Measurements from ENCODE around the gene ANAPC2. TPM values are rescaled to one million over a fixed set of nuclear protein-coding genes. Genes with fewer than 3 reads are reported as not detected.

The ANAPC2 gene
- polyA plus RNA-seq, 2 of the 4 experiments (the other 2 are of a cell fraction), result 17.5 to 40.7 TPM

- Histone ChIP-seq H3K27ac (no peak overlapping the region), H3K9me3 (no peaks in the 10 kb centered on the region), H3K4me1 (peaks cover 26% of the 10 kb centered on the region), H3K4me3 (no peak overlapping the region), H3K4me2 (no peak overlapping the region)
- WGBS (ENCODE audit: missing lambda C conversion rate), result 90% methylated on average over 19 of the region's 19 CpGs
- ATAC-seq (no peak), FAIRE-seq (no peak), DNase-seq (ENCODE audit: low read depth in 1 of 2, low spot score in 1 of 2) (no peak)
- no peak for TF ChIP-seq KDM1A (IDR thresholded peaks at IDR 0.05; ENCODE audit: low read depth)
- TF ChIP-seq EHMT2 (IDR thresholded peaks at IDR 0.05; ENCODE audit: low read depth), result no peak
- TF ChIP-seq KDM5A (IDR thresholded peaks at IDR 0.05), result no peak
- no peak for TF ChIP-seq ZC3H11A (IDR thresholded peaks at IDR 0.05)
- no peak for TF ChIP-seq POLR2AphosphoS2 (conservative IDR thresholded peaks at IDR 0.05; ENCODE audit: low read length)
- no peak for TF ChIP-seq EHF (CRISPR knock-in tag; IDR thresholded peaks at IDR 0.05)
- TF ChIP-seq HMGXB4 (CRISPR knock-in tag; IDR thresholded peaks at IDR 0.05; ENCODE audit: borderline replicate concordance), result no peak
- ChIA-PET POLR2A (interaction anchor here (1.4 kb wide), 1 partner anchor 26 kb away, joined by 6 read pairs; the partner anchor contains the start of gene TUBB4B), CTCF (interaction anchor here (1.2 to 9.9 kb wide), 7 partner anchors 10 to 28 kb away, joined by 3 to 71 read pairs (median 6); partner anchors contain the start of genes CYSRT1, RNF224, SSNA1 and TPRN)
These were observed 26.3 kb upstream of the ANAPC2 start for GRCh38 chr9:137214620-137215019.

- ChIA-PET CTCF (interaction anchor here (1.0 to 9.9 kb wide), 10 partner anchors 11 to 95 kb away, joined by 3 to 71 read pairs (median 4); partner anchors contain the start of genes CYSRT1, RNF224, SSNA1 and TUBB4B), POLR2A (interaction anchor here (1.1 to 1.4 kb wide), 2 partner anchors 13 to 27 kb away, joined by 4 to 6 read pairs; partner anchors contain the start of genes TPRN and TUBB4B)
- FAIRE-seq (no peak), ATAC-seq (peak in 1 of 2 experiments; percentile 35; a peak in 3 of 6 replicates), DNase-seq (ENCODE audit: low read depth in 1 of 2, low spot score in 1 of 2) (no peak)
- no peak for TF ChIP-seq ZFP36 (IDR thresholded peaks at IDR 0.05; ENCODE audit: borderline replicate concordance, partially characterized antibody)
- peak; percentile 11; the same call in 1 of the 3 replicates for TF ChIP-seq CTCF (IDR thresholded peaks at IDR 0.05)
- peak in 1 of 2 experiments; percentile 31; a peak in 1 of 5 replicates for TF ChIP-seq RAD21 (conservative IDR thresholded peaks at IDR 0.05 in 1 of 2, IDR thresholded peaks at IDR 0.05 in 1 of 2)
- Histone ChIP-seq H3K27ac (no peak overlapping the region), H3K9me3 (no peaks in the 10 kb centered on the region), H3K4me3 (no peak overlapping the region), H3K4me1 (peaks cover 16% of the 10 kb centered on the region), H3K4me2 (no peak overlapping the region)
- WGBS (ENCODE audit: missing lambda C conversion rate), result 91% methylated on average over 39 of the region's 49 CpGs
These were observed 25.1 kb upstream of the ANAPC2 start for GRCh38 chr9:137213160-137214060.

GRCh38 chr9:137212520-137212919, 24.2 kb upstream of the ANAPC2 start:
- ATAC-seq (peak in 1 of 2 experiments; percentile 36; a peak in 3 of 6 replicates), DNase-seq (ENCODE audit: low read depth in 1 of 2, low spot score in 1 of 2) (no peak), FAIRE-seq (no peak)
- TF ChIP-seq ZC3H11A (IDR thresholded peaks at IDR 0.05) (no peak), ZNF302 (CRISPR knock-in tag; IDR thresholded peaks at IDR 0.05) (no peak), KDM5A (IDR thresholded peaks at IDR 0.05) (no peak), HMGXB4 (CRISPR knock-in tag; IDR thresholded peaks at IDR 0.05; ENCODE audit: borderline replicate concordance) (no peak), CHD2 (IDR thresholded peaks at IDR 0.05; ENCODE audit: low read length, partially characterized antibody) (no peak), EHMT2 (IDR thresholded peaks at IDR 0.05; ENCODE audit: low read depth) (no peak), REST (IDR thresholded peaks at IDR 0.05) (no peak), ESRRA (IDR thresholded peaks at IDR 0.05; ENCODE audit: borderline replicate concordance, low read length) (no peak), BHLHE40 (IDR thresholded peaks at IDR 0.05; ENCODE audit: low read depth, low read length) (no peak), HDAC2 (IDR thresholded peaks at IDR 0.05) (no peak), FOXS1 (CRISPR knock-in tag; IDR thresholded peaks at IDR 0.05) (no peak)
- Histone ChIP-seq H3K4me1 (peaks cover 9% of the 10 kb centered on the region), H3K4me3 (no peak overlapping the region), H3K9me3 (no peaks in the 10 kb centered on the region), H3K4me2 (no peak overlapping the region), H3K27ac (no peak overlapping the region)
- ChIA-PET CTCF (interaction anchor here (0.9 to 9.9 kb wide), 7 partner anchors 11 to 145 kb away, joined by 3 to 71 read pairs (median 4); partner anchors contain the start of genes RNF224, SSNA1 and TUBB4B), POLR2A (no interaction called here)
- WGBS (ENCODE audit: missing lambda C conversion rate), result 86% methylated on average over 19 of the region's 21 CpGs
